Fibroblast of skin of back (primary cell): ENCODE data around the gene ITSN2.

Source experiments
- DNase-seq: peaks from one replicate; pipeline ENCODE4 v3.0.0-alpha.2; 2013

Gene ITSN2

GRCh38 chr2:24262421-24262970, 97.8 kb downstream of the ITSN2 start:
- DNase-seq, result peak; percentile 77

- no peak for DNase-seq
Observed at GRCh38 chr2:24261441-24261840, 98.9 kb downstream of the ITSN2 start.

- no peak for DNase-seq
Observed at GRCh38 chr2:24259316-24259715, 101.0 kb downstream of the ITSN2 start.

GRCh38 chr2:24258718-24259117, 101.6 kb downstream of the ITSN2 start:
- DNase-seq, result no peak

DNA sequence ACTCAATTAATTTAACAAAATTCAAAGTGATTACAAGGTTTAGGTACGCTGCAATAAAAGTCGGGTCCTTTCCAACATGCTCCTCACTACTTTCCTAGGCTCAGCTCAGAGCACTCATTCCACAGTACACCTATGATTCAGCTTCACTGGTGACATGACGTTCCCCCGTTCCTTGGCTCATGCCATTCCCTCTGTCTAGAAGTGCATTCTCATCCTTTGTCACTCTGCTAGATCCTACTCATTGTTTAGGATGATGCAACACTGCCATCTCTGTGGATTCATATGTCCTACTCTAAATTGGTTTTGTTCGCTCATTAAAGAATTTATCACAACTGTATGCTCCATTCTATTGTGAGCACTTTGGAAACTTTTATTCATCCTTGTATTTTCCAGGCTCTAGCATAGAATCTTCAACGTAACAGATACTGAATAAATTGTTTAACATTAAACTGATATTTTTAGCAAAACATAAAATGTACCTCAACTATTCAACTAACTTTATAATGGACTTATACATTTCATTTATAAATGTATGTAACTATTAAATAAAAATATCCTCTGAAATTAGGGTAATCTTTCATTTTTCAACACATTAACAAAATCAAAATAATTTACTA, 106.9 kb downstream of the ITSN2 start:
- DNase-seq, result peak; percentile 37

DNA sequence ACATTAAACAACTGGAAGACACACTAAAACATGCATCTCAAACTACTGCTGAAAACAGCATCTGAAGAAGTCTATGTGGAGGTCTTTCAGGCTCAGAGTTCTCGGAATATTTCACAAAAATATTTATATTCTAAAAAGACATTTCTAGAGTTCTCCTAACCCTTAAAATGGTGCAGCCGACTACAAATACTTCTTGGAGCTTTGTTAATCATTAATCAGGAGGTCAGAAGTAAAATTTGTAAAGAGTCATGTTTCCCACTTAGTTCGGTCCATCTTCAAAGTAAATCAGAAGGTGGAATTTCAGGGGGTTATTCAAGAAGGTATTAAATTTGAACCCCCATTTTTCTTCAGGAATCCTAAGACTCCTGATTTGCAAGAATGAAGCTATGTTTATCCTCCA, 112.7 kb downstream of the ITSN2 start:
- no peak for DNase-seq

- DNase-seq, result no peak
Observed at GRCh38 chr2:24247164-24247563, 113.2 kb downstream of the ITSN2 start.

DNA sequence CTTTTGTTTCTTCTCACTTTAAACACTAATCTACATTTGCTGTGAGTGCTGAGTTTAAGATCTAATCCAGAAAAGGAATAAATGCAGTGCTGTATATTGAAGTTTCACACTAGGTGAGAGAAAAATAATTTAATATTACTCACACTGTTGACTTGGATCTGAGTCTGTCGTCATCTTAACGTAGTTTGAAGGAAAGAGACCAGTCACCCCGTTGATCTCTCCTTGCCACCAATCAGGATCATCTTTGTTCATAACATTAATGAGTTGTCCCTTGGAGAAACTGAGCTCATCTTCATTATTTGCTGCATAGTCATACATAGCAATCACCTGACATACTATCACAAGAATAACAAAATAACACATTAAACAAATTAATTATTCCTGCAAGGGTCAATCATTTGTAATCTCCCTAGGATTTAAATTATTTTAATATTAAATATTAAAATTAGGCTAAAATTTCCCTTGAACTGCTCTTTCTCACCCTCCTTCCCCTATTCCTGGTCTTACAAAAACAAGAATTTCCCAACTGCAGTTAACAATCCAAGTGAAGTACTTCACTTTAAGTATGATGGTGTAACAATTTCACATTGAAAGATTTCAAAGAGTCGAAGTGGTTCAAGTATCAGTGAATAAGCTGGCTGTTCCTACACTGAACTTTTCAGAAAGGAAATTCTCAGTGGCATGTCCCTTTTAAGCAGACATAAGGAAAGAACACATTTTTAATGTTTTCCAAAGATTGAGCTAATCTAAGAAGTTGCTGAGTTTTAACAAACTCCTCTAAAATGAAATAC, 114.2 kb downstream of the ITSN2 start:
- no peak for DNase-seq

DNA sequence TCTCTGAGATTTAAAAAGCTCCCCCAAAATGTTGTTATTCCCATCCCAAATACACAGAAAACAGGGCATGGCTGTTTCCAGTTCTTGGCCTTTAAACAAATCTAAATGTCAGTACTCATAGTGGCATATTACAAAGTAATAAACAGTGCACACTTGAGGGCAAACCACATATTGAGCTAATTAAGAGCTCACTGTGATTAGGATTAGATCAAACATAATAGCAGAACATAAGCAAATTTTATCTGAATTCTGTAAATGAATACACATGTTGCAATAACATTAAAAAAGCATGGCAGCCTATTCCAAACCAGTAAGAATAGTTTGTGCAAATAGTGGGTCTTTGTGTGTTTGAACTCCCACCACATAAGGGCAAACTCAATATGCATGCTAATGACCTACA, 118.8 kb downstream of the ITSN2 start:
- no peak for DNase-seq

DNA sequence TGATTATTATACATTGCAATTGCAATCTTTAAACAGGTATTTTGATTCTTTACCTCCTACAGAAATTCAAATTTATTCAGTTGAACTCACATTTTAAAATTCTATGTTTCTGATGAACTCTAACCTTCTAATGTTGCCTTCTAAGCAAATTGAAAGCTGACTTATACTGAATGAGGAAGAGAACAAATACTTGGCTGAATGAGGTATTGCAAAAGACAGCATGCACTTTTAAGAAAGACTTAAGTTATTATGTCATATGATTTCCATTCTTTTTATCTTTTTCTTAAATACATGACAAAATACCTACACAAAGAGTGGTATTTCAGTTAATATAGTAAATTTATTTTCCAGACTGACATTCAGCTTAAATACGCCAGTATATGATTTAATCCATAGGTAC, 120.8 kb downstream of the ITSN2 start:
- DNase-seq, result no peak

- DNase-seq, result no peak
Observed at GRCh38 chr2:24238158-24238557, 122.2 kb downstream of the ITSN2 start.

- no peak for DNase-seq
Observed at GRCh38 chr2:24237313-24237712, 123.0 kb downstream of the ITSN2 start.

GRCh38 chr2:24233321-24233720, 127.0 kb downstream of the ITSN2 start:
- DNase-seq, result no peak

- DNase-seq, result peak; percentile 65
Observed at GRCh38 chr2:24231461-24231881, 128.9 kb downstream of the ITSN2 start.

GRCh38 chr2:24228470-24228869, 131.9 kb downstream of the ITSN2 start:
- DNase-seq, result no peak

GRCh38 chr2:24225499-24226242, 134.7 kb downstream of the ITSN2 start:
- DNase-seq, result no peak

- DNase-seq, result no peak
Observed at GRCh38 chr2:24222946-24223345, 137.4 kb downstream of the ITSN2 start.

DNA sequence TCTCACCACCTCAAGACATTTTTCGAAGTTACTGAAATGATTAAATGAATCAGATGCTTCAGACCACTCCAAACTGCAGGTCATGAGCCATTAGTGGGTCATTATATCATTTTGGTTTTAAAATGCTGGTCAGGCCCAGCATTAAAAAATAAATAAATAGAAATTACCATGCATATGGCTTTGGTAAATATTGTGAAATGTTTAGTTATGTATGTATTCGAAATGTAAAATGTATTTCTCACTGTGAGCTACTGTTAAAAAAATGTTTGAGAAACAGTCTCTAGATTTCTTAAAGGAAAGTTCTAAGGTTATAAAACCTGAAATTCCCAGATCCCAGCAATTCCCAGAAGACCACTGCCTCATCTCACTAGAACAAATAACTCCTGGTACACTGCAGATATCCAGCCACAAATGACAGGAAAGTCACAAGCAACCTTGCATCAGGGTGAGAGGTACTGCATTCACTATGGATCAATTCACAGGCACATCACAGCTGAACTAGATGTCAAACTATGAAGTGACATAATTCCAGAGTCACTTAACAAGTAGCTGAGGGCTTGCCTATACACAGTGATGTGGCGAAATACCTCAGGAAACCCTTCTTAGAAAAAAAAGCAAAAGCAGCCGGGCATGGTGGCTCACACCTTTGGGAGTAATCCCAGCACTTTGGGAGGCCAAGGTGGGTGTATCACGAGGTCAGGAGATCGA, 138.8 kb downstream of the ITSN2 start:
- no peak for DNase-seq

- no peak for DNase-seq
Observed at GRCh38 chr2:24220554-24221291, 139.6 kb downstream of the ITSN2 start.

- no peak for DNase-seq
Observed at GRCh38 chr2:24214880-24215279, 145.5 kb downstream of the ITSN2 start.

- DNase-seq, result no peak
Observed at GRCh38 chr2:24211408-24211807, 148.9 kb downstream of the ITSN2 start.

- DNase-seq, result no peak
Observed at GRCh38 chr2:24210723-24211122, 149.6 kb downstream of the ITSN2 start.
